Stimulated activated naive CD8-positive, alpha-beta T cell treated with anti-CD3 and anti-CD28 coated beads, Interleukin-15, amount 100 ng/mL, for 72 hours (primary cell): ENCODE results near the gene R3HDM2.

ENCODE experiments used
- ATAC-seq: fragments of 150-1000 bp; cut with Tn5 transposase; 2 replicates; pipeline ENCODE4 v1.10.0; 2021; ENCODE audit warnings: mild to moderate bottlenecking, moderate library complexity
- DNase-seq, 2 donors: peaks; one replicate each; pipeline ENCODE4 v3.0.0; 2021 to 2022
- H3K27ac Mint-ChIP-seq, 2 donors: one replicate each; pipeline ENCODE4 v1.8.0; 2022; ENCODE audit warnings: mild to moderate bottlenecking in 2 of 2, mixed read lengths in 2 of 2, moderate library complexity in 2 of 2
- H3K27me3 Mint-ChIP-seq: one replicate; pipeline ENCODE4 v1.8.0; 2022; ENCODE audit warnings: mixed read lengths
- H3K4me1 Mint-ChIP-seq: one replicate; pipeline ENCODE4 v1.8.0; 2022; ENCODE audit warnings: mild to moderate bottlenecking, mixed read lengths
- H3K4me3 Mint-ChIP-seq, 2 donors: one replicate each; pipeline ENCODE4 v1.8.0; 2022; ENCODE audit warnings: mild to moderate bottlenecking in 2 of 2, mixed read lengths in 2 of 2, moderate library complexity in 1 of 2
- H3K9me3 Mint-ChIP-seq, 2 donors: one replicate each; pipeline ENCODE4 v1.8.0; 2022; ENCODE audit warnings: mixed read lengths in 2 of 2

Gene R3HDM2

DNA sequence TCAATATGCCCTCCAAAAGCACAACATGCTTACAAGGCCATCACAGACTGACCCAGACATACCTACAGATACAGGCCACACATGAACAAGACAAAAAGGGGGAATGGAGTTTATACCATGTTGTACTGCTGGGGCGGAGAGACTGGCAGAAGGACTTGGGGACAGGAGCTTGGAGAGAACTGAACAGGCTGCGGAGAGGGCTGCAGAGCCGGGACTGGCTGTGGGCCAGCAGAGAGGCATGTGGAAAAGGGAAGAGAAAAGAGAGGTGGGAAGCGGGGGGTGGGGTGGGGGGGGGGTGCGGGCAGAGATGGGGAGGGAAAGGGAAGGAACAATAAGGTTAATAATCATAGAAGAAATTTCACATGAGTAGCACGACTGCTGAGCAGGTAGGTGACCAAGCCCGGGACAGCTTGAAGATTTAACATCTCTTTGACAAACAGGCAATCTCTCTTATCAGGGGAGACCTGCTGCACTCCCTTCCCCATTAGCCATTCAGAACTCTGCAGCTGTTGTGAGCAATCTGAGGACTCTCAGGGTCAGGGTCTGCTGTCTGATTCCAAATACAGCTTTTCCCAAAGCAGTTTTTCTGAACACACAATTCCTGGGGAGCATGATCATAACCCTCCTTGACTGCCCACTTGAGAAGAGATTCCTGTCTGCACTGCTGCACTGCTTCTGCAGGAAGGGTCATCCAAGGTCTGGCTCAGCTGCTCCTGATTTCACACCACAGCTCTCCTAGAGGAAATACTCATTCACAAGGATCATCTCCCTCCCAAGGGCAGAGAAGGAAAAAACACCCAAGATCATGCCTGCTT is 158.3 kb downstream of the R3HDM2 start:
- Mint-ChIP-seq H3K9me3 (no peaks in the 10 kb centered on the region), H3K27me3 (no peaks in the 10 kb centered on the region), H3K27ac (peak overlapping the region in 1 of 2 donors; percentile 43), H3K4me1 (peaks cover 8% of the 10 kb centered on the region), H3K4me3 (no peak overlapping the region)
- ATAC-seq (no peak), DNase-seq (no peak)

DNA sequence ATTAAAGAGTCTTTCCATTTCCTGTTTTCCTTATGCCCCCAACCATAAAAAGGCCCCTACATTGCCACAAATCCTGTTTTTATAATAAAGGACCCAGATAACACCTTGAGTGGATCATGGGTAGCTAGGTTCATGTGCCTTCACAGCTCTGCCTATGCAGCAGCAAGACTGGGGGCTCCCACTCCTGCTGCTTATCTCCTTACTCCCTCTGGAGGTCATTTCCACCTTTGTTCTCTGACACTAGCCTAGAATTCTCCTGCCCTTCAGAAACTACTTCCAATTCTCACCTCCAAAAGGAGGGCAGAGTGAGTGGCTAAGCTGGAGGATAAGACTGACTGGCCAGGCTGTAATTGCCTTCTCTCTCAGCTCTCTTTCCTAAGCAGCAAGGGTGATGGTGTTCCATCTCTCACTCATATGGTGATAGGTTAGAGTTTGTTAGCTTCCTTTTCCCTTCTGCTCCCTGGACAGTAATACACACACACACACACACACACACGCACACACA is 159.8 kb downstream of the R3HDM2 start:
- H3K4me1 Mint-ChIP-seq, result peaks cover 8% of the 10 kb centered on the region
- H3K27me3 Mint-ChIP-seq, result no peaks in the 10 kb centered on the region
- no peak overlapping the region for H3K4me3 Mint-ChIP-seq
- no peak overlapping the region for H3K27ac Mint-ChIP-seq
- ATAC-seq (no peak), DNase-seq (no peak)
- no peaks in the 10 kb centered on the region for H3K9me3 Mint-ChIP-seq

DNA sequence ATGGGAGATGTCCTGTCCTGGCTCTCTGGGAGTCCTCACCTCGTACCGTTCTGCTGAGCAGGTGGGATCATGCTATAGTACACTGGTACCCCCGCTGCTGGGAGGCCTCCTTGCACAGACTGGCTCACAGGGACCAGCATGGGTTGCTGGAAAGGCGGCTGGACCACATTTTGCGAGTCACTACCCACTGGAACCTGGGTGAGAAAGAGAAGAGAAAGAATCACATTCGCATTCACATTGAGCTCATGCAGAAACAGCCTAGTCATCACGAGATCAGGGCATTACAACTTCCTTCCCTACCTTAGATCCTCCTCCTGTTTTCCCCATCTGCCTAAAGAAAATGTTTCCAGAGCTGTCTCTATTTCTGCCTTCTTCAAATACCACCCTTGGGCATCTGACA is 162.6 kb downstream of the R3HDM2 start:
- DNase-seq (no peak), ATAC-seq (peak; percentile 76)
- Mint-ChIP-seq H3K4me3 (no peak overlapping the region), H3K27me3 (no peaks in the 10 kb centered on the region), H3K27ac (peak overlapping the region; percentile 4 to 79), H3K9me3 (no peaks in the 10 kb centered on the region), H3K4me1 (peaks cover 8% of the 10 kb centered on the region)

DNA sequence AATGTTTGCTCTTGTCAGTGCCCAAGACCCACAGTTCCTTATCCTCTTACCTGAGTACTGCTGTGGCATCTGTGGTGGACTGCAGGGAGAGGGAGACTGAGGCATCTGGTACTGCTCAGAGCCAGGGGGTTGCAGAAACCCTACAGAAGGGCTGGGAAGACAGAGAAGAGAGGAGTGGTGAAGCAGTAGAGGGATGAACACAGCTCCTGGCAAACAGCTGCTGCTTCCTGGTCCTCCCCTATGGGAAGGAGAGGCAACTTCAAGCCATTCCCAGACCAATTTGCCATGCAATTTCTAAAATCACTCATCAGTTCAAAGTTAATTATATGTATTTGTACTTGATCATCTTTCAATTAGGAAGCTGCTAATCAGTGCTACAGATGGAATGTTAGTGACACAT is 164.2 kb downstream of the R3HDM2 start:
- Mint-ChIP-seq H3K9me3 (no peaks in the 10 kb centered on the region), H3K27ac (no peak overlapping the region), H3K27me3 (no peaks in the 10 kb centered on the region), H3K4me3 (no peak overlapping the region), H3K4me1 (peaks cover 8% of the 10 kb centered on the region)
- no peak for ATAC-seq
- DNase-seq, result no peak

DNA sequence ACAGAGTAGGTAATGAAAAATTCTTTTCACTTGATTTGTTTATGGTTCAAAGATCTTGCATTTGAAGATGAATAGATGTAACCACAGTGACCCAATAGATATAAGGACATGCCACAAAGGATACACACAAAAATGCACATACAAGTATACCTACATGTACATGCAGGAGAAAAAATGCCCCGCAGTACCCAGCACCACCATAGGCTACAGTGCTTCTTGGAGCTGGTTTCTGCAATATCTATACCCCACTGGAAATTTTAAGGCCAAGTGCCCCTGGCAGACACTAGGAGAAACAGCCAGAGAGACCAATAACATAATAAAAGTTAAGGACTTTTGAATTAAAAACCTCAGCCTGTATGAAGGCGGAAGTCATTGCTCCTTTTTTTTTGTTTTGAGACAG is 167.7 kb downstream of the R3HDM2 start:
- H3K9me3 Mint-ChIP-seq, result no peaks in the 10 kb centered on the region
- no peak for ATAC-seq
- H3K27me3 Mint-ChIP-seq, result no peaks in the 10 kb centered on the region
- DNase-seq, result no peak
- no peak overlapping the region for H3K27ac Mint-ChIP-seq
- H3K4me3 Mint-ChIP-seq, result no peak overlapping the region
- H3K4me1 Mint-ChIP-seq, result peaks cover 2% of the 10 kb centered on the region

DNA sequence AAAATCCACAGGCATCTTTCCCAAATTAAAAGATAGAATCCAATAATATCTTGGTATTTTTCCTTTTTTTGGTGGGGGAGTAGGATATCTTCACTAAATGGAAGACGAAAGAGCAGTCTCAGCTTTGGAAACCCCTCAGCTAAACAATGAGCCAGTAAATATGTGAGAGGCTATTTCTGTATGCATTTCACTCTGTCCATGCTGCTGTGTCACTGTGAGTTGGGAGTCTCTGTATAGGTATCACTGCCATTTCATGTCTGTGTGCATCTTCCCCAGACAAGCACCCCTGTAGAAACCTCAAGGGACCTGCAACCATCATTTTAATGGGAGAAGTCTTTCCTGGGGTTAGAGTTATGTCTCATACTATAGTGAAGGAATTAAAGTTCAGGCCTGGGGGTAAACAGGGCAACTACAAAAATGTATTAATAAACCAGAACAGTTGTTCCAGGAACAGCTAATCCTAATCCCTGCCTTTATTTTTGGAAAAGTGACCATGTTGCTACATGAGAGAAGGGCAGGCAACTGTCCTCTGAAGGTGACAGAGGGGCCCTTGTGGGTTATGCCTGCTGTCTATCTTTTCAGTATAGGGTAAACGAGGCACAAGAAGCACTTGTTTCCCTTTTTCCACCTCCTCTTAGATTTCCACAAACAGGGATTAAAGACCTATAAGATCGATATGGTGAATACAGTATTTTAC is 168.6 kb downstream of the R3HDM2 start:
- no peak for ATAC-seq
- no peaks in the 10 kb centered on the region for H3K27me3 Mint-ChIP-seq
- DNase-seq, result no peak
- H3K9me3 Mint-ChIP-seq, result no peaks in the 10 kb centered on the region
- H3K27ac Mint-ChIP-seq, result no peak overlapping the region
- H3K4me3 Mint-ChIP-seq, result no peak overlapping the region
- H3K4me1 Mint-ChIP-seq, result no peaks in the 10 kb centered on the region

DNA sequence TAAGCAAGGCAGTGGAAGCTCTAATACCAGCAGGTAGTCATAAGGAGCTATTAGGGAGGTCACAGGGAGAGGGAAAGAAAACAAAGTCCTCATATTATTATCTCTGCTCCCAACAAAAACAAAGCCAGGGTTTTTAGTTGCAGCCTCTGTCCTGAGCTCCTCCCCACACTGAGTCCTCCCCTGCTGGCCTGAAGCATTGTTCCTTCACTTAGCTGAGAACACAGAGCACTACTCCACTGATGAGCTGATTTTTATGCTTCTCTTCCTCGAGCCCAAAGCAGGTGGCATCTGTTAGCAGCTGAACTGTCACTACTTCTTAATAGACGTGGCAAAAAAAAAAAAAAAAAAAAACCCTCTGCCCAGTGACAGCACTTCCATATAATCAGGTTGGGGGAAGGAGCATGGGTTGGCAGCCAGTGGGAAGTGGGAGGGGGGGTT is 169.4 kb downstream of the R3HDM2 start:
- no peaks in the 10 kb centered on the region for H3K4me1 Mint-ChIP-seq
- H3K27ac Mint-ChIP-seq, result peak overlapping the region in 1 of 2 donors; percentile 15
- no peak for DNase-seq
- H3K27me3 Mint-ChIP-seq, result no peaks in the 10 kb centered on the region
- H3K4me3 Mint-ChIP-seq, result no peak overlapping the region
- no peak for ATAC-seq
- no peaks in the 10 kb centered on the region for H3K9me3 Mint-ChIP-seq

DNA sequence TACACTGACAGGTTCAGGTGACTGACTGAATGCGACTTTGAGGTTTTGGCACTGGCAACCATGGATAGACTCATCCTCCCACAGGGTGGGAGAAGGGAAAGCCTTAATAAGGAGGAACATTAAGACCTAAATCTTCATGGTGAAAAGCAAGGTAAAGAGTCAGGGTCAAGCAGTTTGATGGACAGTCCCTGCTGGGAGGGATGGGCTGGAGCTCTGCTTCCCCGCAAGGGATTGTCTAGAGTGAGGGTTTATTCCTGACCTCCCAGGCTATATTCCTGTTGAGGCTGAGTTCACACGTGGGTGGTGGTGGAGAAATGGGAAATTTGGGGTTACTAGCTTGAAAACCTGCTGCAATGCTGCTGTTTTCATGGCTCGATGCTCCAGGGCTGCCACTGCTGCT is 170.5 kb downstream of the R3HDM2 start:
- no peak for DNase-seq
- Mint-ChIP-seq H3K4me3 (no peak overlapping the region), H3K27me3 (no peaks in the 10 kb centered on the region), H3K9me3 (no peaks in the 10 kb centered on the region), H3K27ac (no peak overlapping the region), H3K4me1 (no peaks in the 10 kb centered on the region)
- ATAC-seq, result no peak

DNA sequence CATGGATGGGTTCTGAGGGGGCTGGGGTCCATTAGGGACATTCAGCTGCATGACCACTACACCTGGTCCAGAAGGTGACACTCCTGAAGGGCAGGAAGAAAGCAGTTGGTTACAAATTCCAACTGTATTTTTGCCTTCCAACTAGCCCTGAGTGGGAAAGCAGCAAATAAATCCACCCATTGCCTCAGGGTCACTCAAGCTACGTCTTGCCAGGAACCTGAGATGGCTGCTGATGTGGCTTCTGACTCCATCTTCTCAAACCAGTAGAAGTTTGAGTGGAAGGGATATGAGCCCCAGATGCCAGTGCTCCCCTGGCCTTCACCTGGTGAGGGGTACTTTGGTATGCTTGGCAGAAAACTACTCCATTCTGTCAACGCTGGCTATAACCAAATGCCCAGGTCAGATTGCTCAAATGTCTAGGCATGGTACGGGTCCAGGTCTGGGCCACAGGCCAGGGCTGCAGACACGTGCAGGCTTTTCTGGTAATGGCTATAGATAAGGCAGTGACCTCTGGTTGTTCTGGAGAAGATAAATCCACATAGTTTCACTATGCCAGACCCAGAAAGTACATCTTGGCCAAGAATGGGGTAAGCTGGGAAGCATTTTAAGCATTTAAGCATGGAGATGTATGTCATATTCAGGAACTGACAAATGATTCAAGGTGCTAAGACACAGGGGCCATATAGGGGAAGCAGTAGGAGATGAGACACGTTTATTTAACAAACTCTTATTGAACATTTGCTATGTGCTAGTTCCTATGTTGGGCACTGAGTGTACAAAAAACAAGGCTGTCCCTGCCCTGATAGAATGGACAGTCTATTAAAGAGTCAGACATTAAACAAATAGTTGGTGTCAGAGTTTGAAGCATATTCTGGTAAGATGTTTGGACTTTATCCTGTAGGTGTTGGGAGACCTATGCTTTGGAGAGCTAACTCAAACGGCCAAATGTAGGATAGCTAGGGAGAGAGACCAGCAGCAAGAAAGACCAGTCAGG is 171.6 kb downstream of the R3HDM2 start:
- DNase-seq (no peak), ATAC-seq (no peak)
- Mint-ChIP-seq H3K4me1 (no peaks in the 10 kb centered on the region), H3K27ac (no peak overlapping the region), H3K9me3 (no peaks in the 10 kb centered on the region), H3K4me3 (no peak overlapping the region), H3K27me3 (no peaks in the 10 kb centered on the region)

DNA sequence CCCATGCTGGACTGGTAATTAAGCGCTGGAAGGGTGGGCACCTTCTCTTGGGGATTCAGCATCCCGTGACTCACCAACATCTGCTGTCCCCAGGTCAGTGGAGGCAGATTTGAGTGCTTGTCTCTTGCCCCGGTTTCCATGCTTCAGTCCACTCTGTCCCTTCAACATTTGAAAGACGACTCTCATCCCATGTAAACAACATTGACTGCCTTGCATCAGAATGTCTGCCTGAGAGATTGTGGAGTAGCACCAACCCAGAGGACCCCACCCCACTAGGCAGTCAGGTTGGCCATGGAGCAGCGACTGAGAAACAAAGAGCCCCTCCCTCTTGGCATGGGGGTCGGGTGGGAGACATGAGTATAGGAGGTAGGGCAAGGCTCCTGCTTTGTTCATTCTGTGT is 174.9 kb downstream of the R3HDM2 start:
- ATAC-seq, result no peak
- H3K27me3 Mint-ChIP-seq, result no peaks in the 10 kb centered on the region

DNA sequence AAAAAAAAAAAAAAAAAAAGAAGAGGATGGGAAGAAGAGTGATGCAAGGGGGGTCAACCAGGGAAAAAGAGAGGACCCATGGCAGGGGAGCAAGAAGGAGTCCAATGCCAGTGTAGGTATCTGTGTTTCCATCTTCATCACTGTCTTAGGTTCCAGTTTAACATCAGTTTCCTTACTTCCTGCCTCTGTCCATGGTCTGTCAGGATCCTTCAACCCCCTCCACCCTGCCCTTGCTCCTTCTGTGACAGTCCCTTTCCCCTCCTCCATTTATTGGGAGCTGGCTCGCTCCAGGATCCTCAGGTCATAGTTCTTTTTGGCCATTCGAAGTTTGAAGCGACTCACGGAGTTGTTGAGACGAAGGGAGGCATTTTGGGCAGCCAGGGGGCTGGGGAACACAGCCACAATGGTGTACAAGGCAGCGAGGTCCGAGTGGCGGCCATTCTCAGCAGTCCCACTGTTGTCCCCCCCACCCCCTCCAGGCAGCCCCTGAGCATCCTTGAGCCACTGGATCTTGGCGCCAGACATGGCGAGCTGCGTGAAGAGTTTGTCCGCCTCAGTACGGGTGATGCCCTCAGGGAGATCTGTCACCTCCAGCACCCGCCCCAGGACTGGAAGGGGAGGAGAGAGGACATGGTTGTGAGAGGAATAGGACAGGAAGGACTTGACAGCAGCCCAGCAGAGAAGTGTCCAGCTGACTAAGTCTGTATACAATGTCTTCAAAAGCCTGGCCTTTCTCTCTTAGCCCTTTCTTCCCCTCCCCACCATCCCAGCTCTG is 176.2 kb downstream of the R3HDM2 start:
- DNase-seq (no peak), ATAC-seq (no peak)
- Mint-ChIP-seq H3K9me3 (no peaks in the 10 kb centered on the region), H3K4me1 (peaks cover under 1% of the 10 kb centered on the region), H3K4me3 (no peak overlapping the region), H3K27ac (no peak overlapping the region), H3K27me3 (no peaks in the 10 kb centered on the region)

More for the DNA sequence above, 174.9 kb downstream of the R3HDM2 start:
- no peaks in the 10 kb centered on the region for H3K9me3 Mint-ChIP-seq
- H3K4me3 Mint-ChIP-seq, result no peak overlapping the region
- H3K4me1 Mint-ChIP-seq, result no peaks in the 10 kb centered on the region
- DNase-seq, result no peak
- no peak overlapping the region for H3K27ac Mint-ChIP-seq

DNA sequence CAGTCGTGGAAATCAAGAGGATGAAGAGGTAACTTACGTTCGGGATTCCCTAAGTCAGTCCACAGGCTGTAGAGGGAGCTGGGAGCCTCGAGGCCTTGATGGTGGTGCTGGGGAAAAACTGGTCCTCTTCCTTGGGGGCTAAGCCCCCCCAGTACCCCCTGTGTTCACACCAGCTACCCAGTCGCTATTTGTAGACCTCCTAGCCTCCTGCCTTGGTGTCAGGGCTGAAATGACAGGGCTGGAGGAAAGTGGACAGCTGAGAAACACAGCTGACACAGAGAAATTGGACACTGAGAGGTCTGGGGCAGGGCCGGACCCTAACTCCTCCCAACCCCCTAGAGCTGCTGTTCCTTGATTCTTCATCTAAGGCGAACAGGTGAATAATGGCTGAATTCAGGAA is 179.9 kb downstream of the R3HDM2 start, which contains the start of gene STAC3:
Gene STAC3, minus strand, starts transcription at position 232 of the 400 bp plus-strand sequence. CDS start 1,551 bp downstream, outside the sequence.
- Mint-ChIP-seq H3K27ac (peak within 1 kb of the TSS in 1 of 2 donors; percentile 54), H3K4me1 (peaks cover 13% of the 10 kb centered on the region), H3K9me3 (no peaks in the 10 kb centered on the region), H3K27me3 (no peaks in the 10 kb centered on the region), H3K4me3 (no peak within 1 kb of the TSS)
- ATAC-seq (no peak), DNase-seq (no peak)

DNA sequence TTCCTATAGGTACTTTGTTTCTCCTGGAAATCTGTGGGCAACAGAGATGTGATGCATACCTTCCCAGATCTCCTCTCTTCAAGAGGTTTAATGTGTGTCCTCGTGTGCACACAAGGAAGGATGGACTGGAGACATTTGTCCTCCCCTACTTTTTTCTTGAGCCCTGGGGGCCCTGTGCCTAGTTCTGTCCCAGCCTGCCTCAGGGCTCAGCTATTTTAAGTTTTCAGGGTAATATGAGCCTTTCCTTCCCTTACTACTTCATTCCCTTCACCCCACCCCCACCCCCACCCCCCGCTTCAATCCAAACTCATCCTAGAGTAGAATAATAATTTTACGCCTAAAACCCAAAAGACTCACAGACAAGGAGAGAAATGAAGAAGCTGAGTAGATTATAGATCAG is 180.3 kb downstream of the R3HDM2 start:
- H3K4me3 Mint-ChIP-seq, result no peak overlapping the region
- no peaks in the 10 kb centered on the region for H3K27me3 Mint-ChIP-seq
- no peaks in the 10 kb centered on the region for H3K9me3 Mint-ChIP-seq
- peak overlapping the region in 1 of 2 donors; percentile 54 for H3K27ac Mint-ChIP-seq
- no peak for ATAC-seq
- H3K4me1 Mint-ChIP-seq, result peaks cover 13% of the 10 kb centered on the region
- DNase-seq, result no peak

DNA sequence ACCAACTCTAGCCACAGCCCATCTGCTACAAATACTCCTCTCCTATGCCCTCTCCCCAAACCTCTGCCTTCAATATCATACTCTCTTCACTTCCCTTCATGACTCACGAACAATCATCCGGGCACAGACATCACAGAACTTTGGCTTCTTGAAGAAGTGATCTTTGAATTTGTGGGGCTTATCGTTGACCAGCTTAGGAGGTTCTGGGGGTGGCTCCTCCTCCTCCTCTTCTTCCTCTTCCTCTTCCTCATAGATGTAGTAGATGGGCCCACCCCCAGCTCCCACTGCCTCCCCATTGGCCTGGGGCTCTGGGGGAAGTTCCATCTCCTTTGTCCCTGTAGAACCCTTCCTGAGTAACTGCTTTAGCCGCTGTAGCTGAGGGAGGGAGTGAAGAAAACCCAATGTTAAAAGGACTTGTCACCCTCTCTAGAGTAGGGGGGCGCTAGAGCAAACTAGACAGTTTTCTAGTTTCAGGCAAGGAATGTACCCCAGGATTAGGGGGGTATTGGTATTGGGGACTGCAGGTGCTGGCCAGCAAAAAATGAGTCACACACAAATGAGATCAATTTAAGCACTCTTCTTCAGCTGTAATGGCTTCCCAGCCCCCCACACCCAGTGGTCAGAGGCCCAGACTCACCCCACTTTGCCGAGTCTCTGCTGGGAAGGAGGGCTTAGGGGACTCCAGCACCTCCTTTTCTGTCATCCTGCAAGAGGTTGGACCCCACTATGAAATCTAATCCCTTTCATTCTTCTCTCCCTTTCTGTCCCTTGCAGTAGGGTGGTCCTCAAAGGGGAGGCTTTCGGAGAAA is 181.7 kb downstream of the R3HDM2 start:
- Mint-ChIP-seq H3K4me3 (peak overlapping the region; percentile 10 to 56), H3K9me3 (no peaks in the 10 kb centered on the region), H3K27ac (peak overlapping the region; percentile 23 to 35), H3K27me3 (peaks cover 10% of the 10 kb centered on the region), H3K4me1 (peaks cover 16% of the 10 kb centered on the region)
- ATAC-seq (no peak), DNase-seq (no peak)
